Measurements from ENCODE around the gene NCAPD3. TPM values are rescaled to one million over a fixed set of nuclear protein-coding genes. Genes with fewer than 3 reads are reported as not detected.

Gene NCAPD3
- total RNA-seq, 1 experiment from 2014 or later = 85.0 TPM

DNA sequence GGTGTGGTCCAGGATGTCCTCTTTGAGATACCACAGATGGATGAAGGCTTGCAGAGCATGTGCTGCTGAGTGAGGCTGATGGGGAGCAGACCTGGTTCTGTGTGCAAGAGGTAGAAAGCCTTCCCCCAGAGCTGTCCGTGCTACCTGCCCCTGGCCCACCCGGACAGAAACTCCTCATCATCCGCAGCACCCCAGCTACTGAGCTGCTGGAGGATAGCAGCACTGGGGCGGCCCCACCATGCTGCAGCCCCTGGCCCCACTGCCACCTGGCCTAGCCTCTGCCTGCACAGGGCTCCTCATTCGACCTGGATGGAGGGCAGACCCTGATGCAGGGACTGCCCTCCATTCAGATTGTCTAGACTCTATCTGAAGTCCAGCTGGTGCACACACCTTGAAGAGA lies 50.5 kb downstream of the NCAPD3 start:
- no peak overlapping the region for H3K27ac ChIP-seq (ENCODE audit: low read length)
- ChIA-PET CTCF (no interaction called here), POLR2A (ENCODE audit: unreplicated experiment) (no interaction called here)
- H3F3A ChIP-seq (ENCODE audit: low read length, unreplicated experiment) = no peaks in the 10 kb centered on the region
- no peaks in the 10 kb centered on the region for H3K9me2 ChIP-seq (replicated peaks; ENCODE audit: low read length)
- no peak overlapping the region for H2AFZ ChIP-seq (ENCODE audit: low read length)
- H3K36me3 ChIP-seq (ENCODE audit: low read depth, low read length) = peaks cover 66% of the 10 kb centered on the region
- H3K4me3 ChIP-seq (ENCODE audit: low read length) = no peak overlapping the region
- BruUV-seq (replicated peaks) = no TSS peak
- H3K4me1 ChIP-seq (ENCODE audit: insufficient read depth, low read length) = no peaks in the 10 kb centered on the region; the same call in 1 of the 2 replicates
- no peak for ATAC-seq
- no peaks in the 10 kb centered on the region for H3K79me2 ChIP-seq (ENCODE audit: low read length)
- no peaks in the 10 kb centered on the region for H3K9me3 ChIP-seq (ENCODE audit: low read length)
- H3K9ac ChIP-seq (ENCODE audit: low read length) = no peak overlapping the region
- TF ChIP-seq EZH2phosphoT487 (IDR thresholded peaks at IDR 0.05; ENCODE audit: borderline replicate concordance, low read length) = no peak
- TF ChIP-seq EZH2 (IDR thresholded peaks at IDR 0.05; ENCODE audit: low read length, unreplicated experiment) = no peak
- TF ChIP-seq, protein P1, sequence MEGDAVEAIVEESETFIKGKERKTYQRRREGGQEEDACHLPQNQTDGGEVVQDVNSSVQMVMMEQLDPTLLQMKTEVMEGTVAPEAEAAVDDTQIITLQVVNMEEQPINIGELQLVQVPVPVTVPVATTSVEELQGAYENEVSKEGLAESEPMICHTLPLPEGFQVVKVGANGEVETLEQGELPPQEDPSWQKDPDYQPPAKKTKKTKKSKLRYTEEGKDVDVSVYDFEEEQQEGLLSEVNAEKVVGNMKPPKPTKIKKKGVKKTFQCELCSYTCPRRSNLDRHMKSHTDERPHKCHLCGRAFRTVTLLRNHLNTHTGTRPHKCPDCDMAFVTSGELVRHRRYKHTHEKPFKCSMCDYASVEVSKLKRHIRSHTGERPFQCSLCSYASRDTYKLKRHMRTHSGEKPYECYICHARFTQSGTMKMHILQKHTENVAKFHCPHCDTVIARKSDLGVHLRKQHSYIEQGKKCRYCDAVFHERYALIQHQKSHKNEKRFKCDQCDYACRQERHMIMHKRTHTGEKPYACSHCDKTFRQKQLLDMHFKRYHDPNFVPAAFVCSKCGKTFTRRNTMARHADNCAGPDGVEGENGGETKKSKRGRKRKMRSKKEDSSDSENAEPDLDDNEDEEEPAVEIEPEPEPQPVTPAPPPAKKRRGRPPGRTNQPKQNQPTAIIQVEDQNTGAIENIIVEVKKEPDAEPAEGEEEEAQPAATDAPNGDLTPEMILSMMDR (conservative IDR thresholded peaks at IDR 0.05; ENCODE audit: low read depth, low read length) = no peak
- intact Hi-C loops (cut with micrococcal nuclease) = no loop called here
- H3K27me3 ChIP-seq (ENCODE audit: low read length) = no peaks in the 10 kb centered on the region
- H3K4me2 ChIP-seq (ENCODE audit: low read length) = no peak overlapping the region
- DNase-seq = no peak
- no peaks in the 10 kb centered on the region for H4K20me1 ChIP-seq (ENCODE audit: low read length)

GRCh38 chr11:134171951-134172350 lies 51.8 kb downstream of the NCAPD3 start:
- Histone ChIP-seq H3K9me3 (ENCODE audit: low read length) (no peaks in the 10 kb centered on the region), H2AFZ (ENCODE audit: low read length) (no peak overlapping the region), H3K9ac (ENCODE audit: low read length) (no peak overlapping the region), H3K9me2 (replicated peaks; ENCODE audit: low read length) (no peaks in the 10 kb centered on the region), H3K36me3 (ENCODE audit: low read depth, low read length) (peaks cover 59% of the 10 kb centered on the region), H3K79me2 (ENCODE audit: low read length) (no peaks in the 10 kb centered on the region), H3K27me3 (ENCODE audit: low read length) (no peaks in the 10 kb centered on the region), H3F3A (ENCODE audit: low read length, unreplicated experiment) (no peaks in the 10 kb centered on the region), H4K20me1 (ENCODE audit: low read length) (no peaks in the 10 kb centered on the region), H3K27ac (ENCODE audit: low read length) (no peak overlapping the region), H3K4me1 (ENCODE audit: insufficient read depth, low read length) (no peaks in the 10 kb centered on the region; the same call in 1 of the 2 replicates), H3K4me2 (ENCODE audit: low read length) (no peak overlapping the region), H3K4me3 (ENCODE audit: low read length) (no peak overlapping the region)
- BruUV-seq (replicated peaks) = no TSS peak
- ATAC-seq (no peak), DNase-seq (no peak)
- TF ChIP-seq EZH2phosphoT487 (IDR thresholded peaks at IDR 0.05; ENCODE audit: borderline replicate concordance, low read length) = no peak
- TF ChIP-seq, protein P1 (conservative IDR thresholded peaks at IDR 0.05; ENCODE audit: low read depth, low read length) = no peak
- no peak for TF ChIP-seq EZH2 (IDR thresholded peaks at IDR 0.05; ENCODE audit: low read length, unreplicated experiment)
- intact Hi-C loops (cut with micrococcal nuclease) = no loop called here
- POLR2A ChIA-PET (ENCODE audit: unreplicated experiment) = no interaction called here
- CTCF ChIA-PET = no interaction called here

GRCh38 chr11:134170919-134171281 lies 52.9 kb downstream of the NCAPD3 start:
- Histone ChIP-seq H4K20me1 (ENCODE audit: low read length) (no peaks in the 10 kb centered on the region), H3K4me3 (ENCODE audit: low read length) (no peak overlapping the region), H3F3A (ENCODE audit: low read length, unreplicated experiment) (no peaks in the 10 kb centered on the region), H3K27ac (ENCODE audit: low read length) (no peak overlapping the region), H3K9me2 (replicated peaks; ENCODE audit: low read length) (no peaks in the 10 kb centered on the region), H3K36me3 (ENCODE audit: low read depth, low read length) (peaks cover 50% of the 10 kb centered on the region), H3K27me3 (ENCODE audit: low read length) (no peaks in the 10 kb centered on the region), H2AFZ (ENCODE audit: low read length) (no peak overlapping the region), H3K4me1 (ENCODE audit: insufficient read depth, low read length) (no peaks in the 10 kb centered on the region; the same call in 1 of the 2 replicates), H3K4me2 (ENCODE audit: low read length) (no peak overlapping the region), H3K9me3 (ENCODE audit: low read length) (no peaks in the 10 kb centered on the region), H3K9ac (ENCODE audit: low read length) (no peak overlapping the region), H3K79me2 (ENCODE audit: low read length) (no peaks in the 10 kb centered on the region)
- no TSS peak for BruUV-seq (replicated peaks)
- ChIA-PET POLR2A (ENCODE audit: unreplicated experiment) (no interaction called here), CTCF (no interaction called here)
- intact Hi-C loops (cut with micrococcal nuclease) = no loop called here
- TF ChIP-seq EZH2phosphoT487 (IDR thresholded peaks at IDR 0.05; ENCODE audit: borderline replicate concordance, low read length) (no peak), EZH2 (IDR thresholded peaks at IDR 0.05; ENCODE audit: low read length, unreplicated experiment) (no peak)
- TF ChIP-seq, protein P1 (conservative IDR thresholded peaks at IDR 0.05; ENCODE audit: low read depth, low read length) = no peak
- DNase-seq (no peak), ATAC-seq (no peak)

All from PC-3 (cell line).